SJSA1 (cell line): ENCODE results near the gene DDX19B. TPM values are rescaled to one million over a fixed set of nuclear protein-coding genes. Genes with fewer than 3 reads are reported as not detected.
"Not testable (repeated sequence)": the region's sequence is repeated elsewhere in the genome, so short reads cannot be mapped to it uniquely, and the experiment has no call there.

Source experiments
- DNase-seq, 2 experiments: peaks; one replicate each; pipeline ENCODE4 v3.0.0-alpha.2; 2015 to 2020; ENCODE audit warnings: low spot score in 2 of 2, low read depth in 1 of 2
- H3K27ac ChIP-seq: fragments of 250-450 bp; sonication (Bioruptor Pico); 2 replicates; pipeline ENCODE4 v1.5.1; 2020; ENCODE audit warnings: mild to moderate bottlenecking, moderate library complexity
- H3K27me3 ChIP-seq: fragments of 250-450 bp; sonication (Bioruptor Pico); replicated peaks from 2 replicates; pipeline ENCODE4 v1.5.1; 2020; ENCODE audit warnings: mild to moderate bottlenecking, moderate library complexity
- H3K36me3 ChIP-seq: fragments of 250-450 bp; sonication (Bioruptor Pico); 2 replicates; pipeline ENCODE4 v1.5.1; 2020; ENCODE audit warnings: mild to moderate bottlenecking
- H3K4me1 ChIP-seq: fragments of 250-450 bp; sonication (Bioruptor Pico); replicated peaks from 2 replicates; pipeline ENCODE4 v1.6.1; 2021; ENCODE audit warnings: mild to moderate bottlenecking
- H3K4me3 ChIP-seq: fragments of 250-450 bp; sonication (Bioruptor Pico); 2 replicates; pipeline ENCODE4 v1.5.1; 2020; ENCODE audit warnings: mild to moderate bottlenecking
- H3K9me3 ChIP-seq: fragments of 250-450 bp; sonication (Bioruptor Pico); replicated peaks from 2 replicates; pipeline ENCODE4 v1.5.1; 2020; ENCODE audit warnings: mild to moderate bottlenecking
- total RNA-seq: library from RNA; depleted of rRNA; stranded (reverse); fragments of >200 nt; shearing (Covaris generic); gene quantifications from 2 replicates; pipeline ENCODE4 v1.2.3, GENCODE V29; 2014

The DDX19B gene
- total RNA-seq, 1 experiment from 2014 or later = 39.6 TPM

DNA sequence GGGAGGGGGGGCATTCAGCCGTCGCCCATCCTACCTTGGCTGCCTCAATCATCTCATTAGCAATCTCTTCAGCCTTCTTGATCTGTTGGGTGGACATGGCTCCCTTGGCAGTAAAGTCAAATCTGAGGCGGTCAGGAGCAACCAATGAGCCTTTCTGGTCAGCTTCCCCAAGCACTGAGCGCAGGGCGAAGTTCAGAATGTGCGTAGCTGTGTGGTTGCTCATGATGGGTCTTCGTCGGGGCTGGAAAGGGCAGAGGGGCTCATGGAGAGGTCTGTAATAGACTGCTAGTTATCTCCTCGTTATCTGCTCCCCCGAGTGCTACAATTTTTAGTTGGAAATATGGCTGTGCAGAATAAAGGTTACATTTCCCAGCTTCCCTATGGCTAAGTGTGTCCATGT lies 40.0 kb upstream of the DDX19B start:
- Histone ChIP-seq H3K36me3 (peaks cover 97% of the 10 kb centered on the region), H3K4me1 (peaks cover 34% of the 10 kb centered on the region), H3K9me3 (no peaks in the 10 kb centered on the region), H3K27ac (no peak overlapping the region), H3K4me3 (no peak overlapping the region), H3K27me3 (no peaks in the 10 kb centered on the region)
- no peak for DNase-seq

DNA sequence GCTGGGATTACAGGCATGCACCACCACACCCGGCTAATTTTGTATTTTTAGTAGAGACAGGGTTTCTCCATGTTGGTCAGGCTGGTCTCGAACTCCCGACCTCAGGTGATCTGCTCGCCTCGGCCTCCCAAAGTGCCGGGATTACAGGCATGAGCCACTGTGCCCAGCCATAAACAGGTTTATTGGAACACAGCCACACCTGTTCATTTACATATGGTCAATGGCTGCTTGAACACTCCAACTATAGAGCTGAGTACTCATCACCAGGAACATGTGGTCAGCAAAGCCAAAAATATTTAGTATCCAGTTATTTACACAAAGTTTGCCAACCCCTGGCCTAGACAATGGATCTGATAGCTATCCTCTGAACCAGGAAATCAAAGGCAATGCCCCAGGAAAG lies 39.1 kb upstream of the DDX19B start:
- H3K36me3 ChIP-seq = peaks cover 97% of the 10 kb centered on the region
- not testable (repeated sequence) for H3K27ac ChIP-seq, DNase-seq, H3K4me3 ChIP-seq, H3K27me3 ChIP-seq, H3K9me3 ChIP-seq
- peaks cover 34% of the 10 kb centered on the region for H3K4me1 ChIP-seq

DNA sequence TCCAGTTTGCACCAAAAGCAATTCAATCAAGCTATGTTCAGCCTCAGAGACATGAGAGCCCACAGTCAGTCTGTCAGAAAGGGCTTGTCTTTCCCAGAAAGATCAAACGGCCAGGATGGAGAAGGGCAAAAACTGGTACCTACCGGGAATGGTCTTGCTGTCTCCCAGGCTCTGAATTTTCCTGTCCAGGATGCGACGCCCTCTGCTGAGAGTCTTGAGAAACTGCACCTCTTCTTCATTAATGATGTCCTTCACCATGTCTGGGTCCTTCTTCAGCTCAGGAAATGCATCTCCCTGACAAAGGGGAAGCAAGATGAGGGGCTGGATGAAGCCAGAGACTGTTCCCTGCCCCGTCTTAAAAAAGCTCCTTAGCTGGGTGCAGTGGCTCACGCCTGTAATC lies 31.5 kb upstream of the DDX19B start:
- Histone ChIP-seq H3K27me3 (no peaks in the 10 kb centered on the region), H3K4me3 (no peak overlapping the region), H3K27ac (no peak overlapping the region), H3K4me1 (no peaks in the 10 kb centered on the region), H3K36me3 (peaks cover 98% of the 10 kb centered on the region), H3K9me3 (no peaks in the 10 kb centered on the region)
- no peak for DNase-seq

DNA sequence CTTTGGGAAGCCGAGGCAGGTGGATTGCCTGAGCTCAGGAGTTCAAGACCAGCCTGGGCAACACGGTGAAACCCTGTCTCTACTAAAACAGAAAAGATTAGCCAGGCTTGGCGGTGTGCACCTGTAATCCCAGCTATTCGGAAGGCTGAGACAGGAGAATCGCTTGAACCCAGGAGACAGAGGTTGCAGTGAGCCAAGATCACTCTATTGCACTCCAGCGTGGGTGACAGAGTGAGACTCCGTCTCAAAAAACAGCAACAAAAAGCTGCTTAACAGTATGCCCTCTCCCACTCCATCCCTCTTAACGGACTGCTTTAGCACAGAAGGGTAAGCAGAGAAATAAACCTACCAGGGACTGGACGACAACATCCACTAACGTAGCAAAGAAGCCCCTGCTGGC lies 31.1 kb upstream of the DDX19B start:
- peaks cover 98% of the 10 kb centered on the region for H3K36me3 ChIP-seq
- H3K27me3 ChIP-seq, H3K4me3 ChIP-seq, H3K9me3 ChIP-seq, H3K4me1 ChIP-seq, DNase-seq, H3K27ac ChIP-seq: not testable (repeated sequence)

DNA sequence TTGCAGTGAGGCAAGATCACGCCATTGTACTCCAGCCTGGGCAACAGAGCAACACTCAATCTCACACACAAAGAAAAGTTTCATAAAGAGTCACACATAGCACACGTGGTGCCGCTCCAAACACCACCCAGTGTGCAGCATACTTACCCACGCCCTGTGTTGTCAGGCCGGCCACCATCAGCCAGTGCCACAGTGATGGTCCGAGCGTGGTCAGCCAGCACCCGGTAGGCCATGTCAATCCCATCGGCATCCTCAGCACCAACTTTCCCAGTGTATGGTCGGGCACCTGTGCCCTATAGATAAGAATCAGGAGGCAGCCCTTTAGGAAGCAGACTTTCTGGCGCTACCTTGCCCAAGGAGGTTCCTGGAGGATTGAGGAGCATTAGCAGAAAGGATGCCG lies 29.5 kb upstream of the DDX19B start:
- Histone ChIP-seq H3K27me3 (no peaks in the 10 kb centered on the region), H3K9me3 (no peaks in the 10 kb centered on the region), H3K36me3 (peaks cover 98% of the 10 kb centered on the region), H3K27ac (no peak overlapping the region), H3K4me3 (no peak overlapping the region), H3K4me1 (no peaks in the 10 kb centered on the region)
- no peak for DNase-seq

DNA sequence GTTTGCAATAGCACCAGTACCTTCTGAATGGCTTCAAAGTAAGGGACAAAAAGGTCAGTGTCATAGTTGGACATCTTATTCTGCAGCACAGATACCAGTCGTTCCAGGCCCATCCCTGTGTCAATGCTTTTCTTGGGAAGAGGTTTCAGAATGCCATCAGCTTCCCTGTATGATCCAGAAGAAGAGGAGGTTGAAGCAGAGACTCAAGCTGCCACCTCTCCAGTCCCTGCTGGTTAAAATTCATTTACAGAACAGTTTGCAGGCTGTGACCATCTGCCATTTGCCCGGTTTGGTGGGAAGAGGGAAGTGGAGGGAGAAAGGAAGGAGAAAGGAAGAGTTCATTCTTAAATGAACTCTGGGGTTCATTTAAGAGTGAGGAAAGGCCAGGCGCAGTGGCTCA lies 28.8 kb upstream of the DDX19B start:
- Histone ChIP-seq H3K4me3 (no peak overlapping the region), H3K4me1 (no peaks in the 10 kb centered on the region), H3K9me3 (no peaks in the 10 kb centered on the region), H3K27me3 (no peaks in the 10 kb centered on the region), H3K27ac (no peak overlapping the region), H3K36me3 (peaks cover 95% of the 10 kb centered on the region)
- DNase-seq = no peak

DNA sequence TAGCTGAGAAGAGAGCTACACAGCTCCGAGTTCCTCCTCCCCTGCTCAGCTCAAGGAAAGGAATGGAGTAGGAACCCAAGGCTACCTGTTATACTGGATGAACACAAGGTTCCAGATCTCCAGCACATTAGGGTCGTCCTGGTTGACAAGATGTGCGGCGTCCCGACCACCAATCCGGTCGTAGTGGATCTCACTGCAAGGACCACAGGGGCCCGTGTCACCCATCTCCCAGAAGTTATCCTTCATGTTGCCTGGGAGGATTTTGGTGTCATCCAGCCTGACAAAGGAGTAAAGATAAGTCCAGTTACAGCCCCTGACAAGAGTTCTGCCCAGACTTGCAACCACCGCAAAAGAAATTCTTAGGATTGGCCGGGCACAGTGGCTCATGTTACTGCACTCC lies 27.3 kb upstream of the DDX19B start:
- H3K27me3 ChIP-seq = no peaks in the 10 kb centered on the region
- H3K27ac ChIP-seq = no peak overlapping the region
- no peak for DNase-seq
- H3K9me3 ChIP-seq = no peaks in the 10 kb centered on the region
- H3K4me3 ChIP-seq = no peak overlapping the region
- peaks cover 94% of the 10 kb centered on the region for H3K36me3 ChIP-seq
- no peaks in the 10 kb centered on the region for H3K4me1 ChIP-seq

DNA sequence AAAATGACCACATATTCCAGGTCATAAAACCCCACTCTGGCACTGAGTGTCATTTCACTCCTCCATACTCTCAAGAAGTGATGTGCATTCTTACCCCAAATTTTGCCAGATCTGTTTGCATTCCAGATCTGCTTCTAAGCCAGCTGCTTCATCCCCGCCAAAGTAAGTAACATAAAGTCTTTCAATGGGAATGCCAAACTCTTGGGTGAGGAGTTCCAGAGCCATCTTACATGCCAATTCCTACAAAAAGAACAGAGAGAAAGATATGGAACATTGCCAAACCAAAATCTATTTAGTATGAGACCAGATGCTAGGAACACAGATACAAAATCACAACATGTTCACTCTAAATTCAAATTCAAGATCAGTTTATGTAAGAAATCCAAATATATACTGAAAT lies 22.6 kb upstream of the DDX19B start:
- no peaks in the 10 kb centered on the region for H3K4me1 ChIP-seq
- peaks cover 93% of the 10 kb centered on the region for H3K36me3 ChIP-seq
- DNase-seq = no peak
- no peak overlapping the region for H3K4me3 ChIP-seq
- no peaks in the 10 kb centered on the region for H3K9me3 ChIP-seq
- H3K27ac ChIP-seq = no peak overlapping the region
- H3K27me3 ChIP-seq = no peaks in the 10 kb centered on the region

DNA sequence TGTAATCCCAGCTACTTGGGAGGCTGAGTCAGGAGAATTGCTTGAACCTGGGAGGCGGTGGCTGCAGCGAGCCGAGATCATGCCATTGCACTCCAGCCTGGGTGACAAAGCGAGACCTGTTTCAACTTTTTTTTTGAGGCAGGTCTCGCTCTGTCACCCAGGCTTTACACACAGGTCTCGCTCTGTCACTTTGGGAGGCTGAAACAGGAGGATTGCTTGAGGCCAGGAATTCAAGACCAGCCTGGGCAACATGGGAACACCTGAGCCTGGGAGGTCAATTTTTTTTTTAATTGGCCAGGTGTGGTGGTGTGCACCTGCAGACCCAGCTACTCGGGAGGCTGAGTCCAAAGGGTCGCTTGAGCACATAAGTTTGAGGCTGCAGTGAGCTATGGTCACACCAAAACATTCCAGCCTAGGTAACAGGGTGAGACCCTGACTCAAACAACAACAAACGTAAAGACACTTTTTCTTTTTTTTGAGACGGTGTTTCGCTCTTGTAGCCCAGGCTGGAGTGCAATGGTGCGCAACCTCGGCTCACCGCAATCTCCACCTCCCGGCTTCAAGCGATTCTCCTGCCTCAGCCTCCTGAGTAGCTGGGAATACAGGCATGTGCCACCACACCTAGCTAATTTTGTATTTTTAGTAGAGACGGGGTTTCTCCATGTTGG lies 11.5 kb upstream of the DDX19B start:
- H3K27ac ChIP-seq, DNase-seq, H3K9me3 ChIP-seq, H3K27me3 ChIP-seq: not testable (repeated sequence)
- peaks cover 61% of the 10 kb centered on the region for H3K36me3 ChIP-seq
- H3K4me1 ChIP-seq = peaks cover 18% of the 10 kb centered on the region
- H3K4me3 ChIP-seq = peak overlapping the region; percentile 76

DNA sequence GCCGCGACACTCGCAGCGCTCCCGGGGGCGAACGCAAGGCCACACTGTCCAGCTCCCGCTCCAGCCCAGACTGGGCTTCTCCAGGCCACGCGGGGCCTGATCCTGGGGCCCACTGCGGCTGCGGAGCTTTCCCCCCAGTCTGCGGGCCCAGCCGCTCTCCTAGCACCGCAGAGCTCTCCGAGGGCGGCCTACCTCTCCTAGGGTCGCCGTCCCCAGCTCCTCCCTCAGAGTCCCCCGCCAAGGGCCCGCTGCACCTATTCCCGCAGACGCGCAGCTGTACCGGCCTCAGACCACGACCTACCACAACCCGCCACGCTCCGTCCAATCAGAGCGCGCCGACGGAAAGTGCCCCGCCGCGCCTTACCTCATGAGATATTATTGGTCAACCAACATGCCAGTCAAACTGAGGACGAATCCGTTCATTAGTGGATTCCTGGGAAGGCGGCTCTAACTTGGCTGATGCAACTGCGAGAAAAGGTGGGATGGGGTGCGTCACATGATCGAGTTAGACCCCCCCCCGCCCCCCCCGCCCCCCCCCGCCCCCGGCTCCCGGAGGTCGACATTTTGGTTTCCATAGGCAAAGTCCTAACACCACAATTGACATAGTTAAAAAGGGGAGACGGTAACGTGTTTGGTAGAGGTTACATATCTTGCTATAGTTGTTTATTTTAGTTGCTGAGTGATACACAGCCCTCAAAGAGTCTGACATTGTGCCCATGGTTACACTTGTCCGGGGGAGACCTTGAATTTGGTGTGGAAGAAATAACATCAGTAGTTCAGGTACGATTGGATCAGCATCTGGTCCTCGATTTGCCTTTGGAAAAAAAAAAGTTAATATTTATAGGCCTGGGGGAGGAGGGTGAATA lies 9.5 kb upstream of the DDX19B start, which contains the start of gene AARS1:
TSS of gene AARS1 (minus strand) at position 278 of the 866 bp plus-strand sequence. CDS start 6,743 bp downstream, outside the sequence.
- Histone ChIP-seq H3K9me3 (no peaks in the 10 kb centered on the region), H3K36me3 (peaks cover 41% of the 10 kb centered on the region), H3K27me3 (no peaks in the 10 kb centered on the region), H3K4me3 (peak within 1 kb of the TSS; percentile 76), H3K4me1 (peaks cover 18% of the 10 kb centered on the region), H3K27ac (peak within 1 kb of the TSS; percentile 96)
- DNase-seq = peak; percentile 98 to 99

DNA sequence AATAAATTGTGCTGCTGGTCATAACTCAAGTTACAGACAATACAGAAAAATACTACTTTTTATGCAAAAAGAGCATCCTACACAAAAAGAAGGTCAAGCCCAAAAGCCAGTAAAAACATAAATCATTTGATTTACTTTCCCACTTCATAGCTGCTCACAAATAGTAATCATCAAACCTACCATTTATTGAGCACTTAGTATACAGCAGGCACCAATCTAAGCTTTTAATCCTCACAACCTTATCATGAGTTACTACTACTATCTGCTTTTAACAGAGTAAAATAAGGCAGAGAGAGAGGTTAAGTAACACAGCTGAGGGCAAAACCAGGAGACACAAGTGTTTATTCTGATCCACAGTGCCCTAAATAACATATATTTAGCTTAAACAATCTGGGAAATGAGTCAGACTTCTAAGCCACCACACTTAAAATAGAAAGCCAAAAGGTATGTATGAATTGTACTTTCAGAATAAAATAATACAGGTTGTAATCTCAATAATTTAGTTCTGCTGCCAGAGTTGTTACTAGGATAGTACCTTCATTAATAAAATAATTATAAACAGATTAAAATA lies 8.0 kb upstream of the DDX19B start:
- Histone ChIP-seq H3K27ac (no peak overlapping the region), H3K4me1 (peaks cover 18% of the 10 kb centered on the region), H3K27me3 (no peaks in the 10 kb centered on the region), H3K9me3 (no peaks in the 10 kb centered on the region), H3K4me3 (no peak overlapping the region), H3K36me3 (peaks cover 26% of the 10 kb centered on the region)
- peak in 1 of 2 experiments; percentile 12 for DNase-seq

DNA sequence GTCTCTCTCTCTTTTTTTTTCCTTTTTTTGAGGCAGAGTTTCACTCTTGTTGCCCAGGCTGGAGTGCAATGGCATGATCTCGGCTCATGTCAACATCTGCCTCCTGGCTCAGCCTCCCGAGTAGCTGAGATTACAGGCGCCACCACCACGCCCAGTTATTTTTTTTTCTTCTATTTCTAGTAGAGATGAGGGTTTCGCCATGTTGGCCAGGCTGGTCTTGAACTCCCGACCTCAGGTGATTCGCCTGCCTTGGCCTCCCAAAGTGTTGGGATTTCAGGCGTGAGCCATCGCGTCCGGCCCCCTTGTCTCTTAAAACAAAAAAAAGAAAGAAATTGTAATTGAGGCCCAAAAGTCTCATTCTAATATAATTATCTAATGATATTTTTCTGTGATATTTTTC lies 6.8 kb upstream of the DDX19B start:
- H3K9me3 ChIP-seq, H3K27me3 ChIP-seq, H3K4me3 ChIP-seq, DNase-seq, H3K27ac ChIP-seq: not testable (repeated sequence)
- peaks cover 17% of the 10 kb centered on the region for H3K36me3 ChIP-seq
- H3K4me1 ChIP-seq = peaks cover 18% of the 10 kb centered on the region

DNA sequence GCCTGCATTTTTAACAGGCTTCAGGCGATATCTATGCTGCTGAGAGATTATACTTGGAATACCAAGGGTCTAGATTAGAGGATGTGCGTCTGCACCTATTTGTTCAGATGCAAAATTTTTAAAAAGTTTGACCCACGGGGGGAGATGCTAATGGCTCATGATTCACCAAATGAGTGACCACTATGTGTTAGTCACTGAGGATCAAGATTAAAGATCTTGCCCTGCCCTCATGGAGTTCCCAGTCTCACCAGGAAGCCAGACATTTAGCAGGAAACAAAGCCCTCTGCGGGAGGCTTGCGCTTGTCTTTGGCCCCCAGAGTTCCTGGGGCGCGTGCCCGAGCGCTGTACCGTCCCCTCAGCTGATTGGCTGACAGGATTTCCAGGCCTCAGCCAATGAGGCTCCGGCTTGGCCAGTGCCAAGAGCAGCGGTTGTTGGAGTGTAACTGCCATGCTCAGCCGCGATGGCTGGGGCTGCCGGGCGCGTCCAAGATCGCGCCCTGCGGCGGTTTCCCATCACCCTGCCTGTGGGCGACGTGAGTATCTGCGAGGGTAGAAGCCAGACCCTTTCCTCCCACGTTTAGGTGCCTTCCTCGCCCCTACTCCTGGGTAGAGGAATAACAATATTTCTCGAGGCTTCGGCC lies 4.5 kb upstream of the DDX19B start:
- 0 out of 2 replicates have a peak, but pooled peaks cover 2% of the 10 kb centered on the region for H3K36me3 ChIP-seq
- H3K4me1 ChIP-seq = peaks cover 18% of the 10 kb centered on the region
- no peaks in the 10 kb centered on the region for H3K9me3 ChIP-seq
- H3K27me3 ChIP-seq = no peaks in the 10 kb centered on the region
- no peak overlapping the region for H3K4me3 ChIP-seq
- DNase-seq = no peak
- H3K27ac ChIP-seq = no peak overlapping the region

DNA sequence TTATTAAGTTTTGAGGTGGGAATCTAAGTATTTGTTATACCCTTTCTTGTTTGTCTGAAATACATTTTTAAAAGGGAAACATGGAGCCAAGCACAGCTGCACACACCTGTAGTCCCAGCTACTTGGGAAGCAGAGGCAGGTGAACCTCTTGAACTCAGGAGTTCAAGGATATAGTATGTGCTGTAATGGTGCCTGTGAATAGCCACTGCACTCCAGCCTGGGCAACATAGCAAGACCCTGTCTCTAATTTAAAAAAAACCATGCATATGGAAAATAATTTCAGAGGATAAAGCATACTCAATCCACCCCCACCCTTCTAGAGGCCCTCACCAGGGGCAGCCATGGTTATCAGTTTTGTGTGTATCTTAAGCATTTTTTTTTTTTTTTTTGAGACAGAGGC lies 3.4 kb upstream of the DDX19B start:
- DNase-seq = no peak
- H3K4me3 ChIP-seq = no peak overlapping the region

More for the DNA sequence above, 3.4 kb upstream of the DDX19B start:
- H3K36me3 ChIP-seq = peaks cover 8% of the 10 kb centered on the region
- no peak overlapping the region for H3K27ac ChIP-seq
- H3K27me3 ChIP-seq = no peaks in the 10 kb centered on the region
- peaks cover 10% of the 10 kb centered on the region for H3K4me1 ChIP-seq
- H3K9me3 ChIP-seq = no peaks in the 10 kb centered on the region
